Trophoblast cell (in vitro differentiated cells and primary cell): ENCODE measurements around the gene VWA5B1.

Experiments used
- DNase-seq, 2 donors: peaks; one replicate each; pipeline ENCODE4 v3.0.0-alpha.2; 2016
- H2AFZ ChIP-seq: 2 replicates; pipeline ENCODE4 v1.6.1; 2013; ENCODE audit warnings: low read length, moderate library complexity, mild to moderate bottlenecking; ENCODE audit not compliant: insufficient read depth, poor library complexity
- H2AK5ac ChIP-seq: 2 replicates; pipeline ENCODE4 v1.6.1; 2013; ENCODE audit warnings: mild to moderate bottlenecking, low read length
- H2BK120ac ChIP-seq: 2 replicates; pipeline ENCODE4 v1.6.1; 2013; ENCODE audit warnings: low read length, mild to moderate bottlenecking, moderate library complexity; ENCODE audit not compliant: insufficient read depth, poor library complexity
- H2BK12ac ChIP-seq: 2 replicates; pipeline ENCODE4 v1.6.1; 2013; ENCODE audit warnings: mild to moderate bottlenecking, low read length, moderate library complexity
- H2BK5ac ChIP-seq: 2 replicates; pipeline ENCODE4 v1.6.1; 2013; ENCODE audit warnings: low read length, low read depth, moderate library complexity, mild to moderate bottlenecking; ENCODE audit not compliant: poor library complexity
- H3K14ac ChIP-seq: 2 replicates; pipeline ENCODE4 v1.6.1; 2013; ENCODE audit warnings: mild to moderate bottlenecking, low read length
- H3K18ac ChIP-seq: 2 replicates; pipeline ENCODE4 v1.6.1; 2013; ENCODE audit warnings: mild to moderate bottlenecking, low read length
- H3K23ac ChIP-seq: 2 replicates; pipeline ENCODE4 v1.6.1; 2013; ENCODE audit warnings: low read length
- H3K27ac ChIP-seq: 2 replicates; pipeline ENCODE4 v1.5.1; 2013; ENCODE audit warnings: low read depth, mild to moderate bottlenecking, inconsistent platforms, low read length, moderate library complexity
- H3K27me3 ChIP-seq: 2 replicates; pipeline ENCODE4 v1.6.1; 2013; ENCODE audit warnings: inconsistent platforms, mild to moderate bottlenecking, low read length, moderate library complexity; ENCODE audit not compliant: insufficient read depth
- H3K36me3 ChIP-seq, 2 experiments: 1 replicate in 1 of 2; 2 replicates in 1 of 2; pipeline ENCODE4 v1.6.1; 2013; ENCODE audit warnings: low read length in 2 of 2, mild to moderate bottlenecking in 2 of 2, moderate library complexity in 1 of 2; ENCODE audit not compliant: insufficient read depth in 2 of 2, control insufficient read depth in 1 of 2
- H3K4ac ChIP-seq: 2 replicates; pipeline ENCODE4 v1.6.1; 2013; ENCODE audit warnings: low read depth, mild to moderate bottlenecking, low read length, moderate library complexity
- H3K4me1 ChIP-seq, 2 experiments: 1 replicate in 1 of 2; 2 replicates in 1 of 2; pipeline ENCODE4 v1.6.1; 2013; ENCODE audit warnings: low read length in 2 of 2, mild to moderate bottlenecking in 2 of 2, moderate library complexity in 1 of 2; ENCODE audit not compliant: insufficient read depth in 2 of 2, control insufficient read depth in 1 of 2
- H3K4me2 ChIP-seq: 2 replicates; pipeline ENCODE4 v1.6.1; 2013; ENCODE audit warnings: inconsistent platforms, mild to moderate bottlenecking, low read length, moderate library complexity
- H3K4me3 ChIP-seq: 2 replicates; pipeline ENCODE4 v1.5.1; 2013; ENCODE audit warnings: mild to moderate bottlenecking, low read depth, low read length, inconsistent platforms
- H3K79me1 ChIP-seq: one replicate; pipeline ENCODE4 v1.6.1; 2013; ENCODE audit warnings: low read length
- H3K79me2 ChIP-seq: 2 replicates; pipeline ENCODE4 v1.6.1; 2013; ENCODE audit warnings: low read length, mild to moderate bottlenecking; ENCODE audit not compliant: control insufficient read depth, insufficient read depth, poor library complexity
- H3K9ac ChIP-seq: 2 replicates; pipeline ENCODE4 v1.6.1; 2013; ENCODE audit warnings: mild to moderate bottlenecking, low read length
- H3K9me3 ChIP-seq: 2 replicates; pipeline ENCODE4 v1.6.1; 2013; ENCODE audit warnings: low read depth, mild to moderate bottlenecking, control low read depth, inconsistent platforms, low read length; ENCODE audit not compliant: insufficient read depth
- H4K12ac ChIP-seq: 2 replicates; pipeline ENCODE4 v1.6.1; 2013; ENCODE audit warnings: low read depth, mild to moderate bottlenecking, low read length, moderate library complexity
- H4K8ac ChIP-seq: 2 replicates; pipeline ENCODE4 v1.6.1; 2013; ENCODE audit warnings: low read depth, mild to moderate bottlenecking, low read length, moderate library complexity
- H4K91ac ChIP-seq: one replicate; pipeline ENCODE4 v1.6.1; 2013; ENCODE audit warnings: low read depth, mild to moderate bottlenecking, low read length, moderate library complexity
- WGBS: extraction: QIAGEN DNeasy Blood & Tissue Kit; methylation state at CpG from one replicate; pipeline ENCODE4 v1.1.7; 2013; ENCODE audit warnings: missing lambda C conversion rate; ENCODE audit not compliant: insufficient read length, insufficient coverage; ENCODE audit errors: extremely low coverage; 5-methylcytosine and 5-hydroxymethylcytosine counted together

The VWA5B1 gene

GRCh38 chr1:20250340-20250989 is 40.2 kb upstream of the VWA5B1 start:
- Histone ChIP-seq H3K4me1 (no peaks in the 10 kb centered on the region), H3K9me3 (peaks cover 4% of the 10 kb centered on the region), H3K27ac (no peak overlapping the region), H3K79me1 (no peaks in the 10 kb centered on the region), H3K14ac (no peak overlapping the region), H3K27me3 (no peaks in the 10 kb centered on the region), H2AFZ (no peak overlapping the region), H3K4me2 (no peak overlapping the region), H3K23ac (no peak overlapping the region), H4K91ac (no peak overlapping the region), H2BK5ac (no peak overlapping the region), H4K8ac (no peak overlapping the region), H3K36me3 (no peaks in the 10 kb centered on the region), H3K9ac (no peak overlapping the region), H2AK5ac (no peak overlapping the region), H3K4me3 (no peak overlapping the region), H3K18ac (no peak overlapping the region), H4K12ac (no peak overlapping the region), H3K4ac (no peak overlapping the region), H2BK12ac (no peak overlapping the region), H3K79me2 (no peaks in the 10 kb centered on the region), H2BK120ac (no peak overlapping the region)
- DNase-seq: no peak
- WGBS: no CpG with 5 or more reads among the region's 7 CpGs

- H4K8ac ChIP-seq: no peak overlapping the region
- no peak overlapping the region for H2BK12ac ChIP-seq
- H3K9ac ChIP-seq: no peak overlapping the region
- no peak overlapping the region for H2AK5ac ChIP-seq
- no peak overlapping the region for H3K27ac ChIP-seq
- H3K36me3 ChIP-seq: no peaks in the 10 kb centered on the region
- peaks cover 1% of the 10 kb centered on the region for H3K9me3 ChIP-seq
- no peak overlapping the region for H3K23ac ChIP-seq
- no peak overlapping the region for H2AFZ ChIP-seq
- H3K18ac ChIP-seq: no peak overlapping the region
- WGBS: no CpG with 5 or more reads among the region's 1 CpG
- DNase-seq: no peak
- no peak overlapping the region for H3K4ac ChIP-seq
- H3K4me3 ChIP-seq: no peak overlapping the region
- H3K4me1 ChIP-seq: no peaks in the 10 kb centered on the region
- no peaks in the 10 kb centered on the region for H3K79me1 ChIP-seq
- H4K12ac ChIP-seq: no peak overlapping the region
- no peak overlapping the region for H4K91ac ChIP-seq
- no peaks in the 10 kb centered on the region for H3K27me3 ChIP-seq
- H3K14ac ChIP-seq: no peak overlapping the region
- no peak overlapping the region for H2BK5ac ChIP-seq
- no peak overlapping the region for H2BK120ac ChIP-seq
- H3K4me2 ChIP-seq: no peak overlapping the region
- H3K79me2 ChIP-seq: no peaks in the 10 kb centered on the region
These were observed 38.1 kb upstream of the VWA5B1 start for GRCh38 chr1:20252587-20252986.

GRCh38 chr1:20255666-20256065 is 35.0 kb upstream of the VWA5B1 start:
- Histone ChIP-seq H2BK5ac (no peak overlapping the region), H4K8ac (no peak overlapping the region), H3K4ac (no peak overlapping the region), H2AK5ac (no peak overlapping the region), H2AFZ (no peak overlapping the region), H3K9me3 (peaks cover 1% of the 10 kb centered on the region), H4K12ac (no peak overlapping the region), H3K4me1 (no peaks in the 10 kb centered on the region), H3K14ac (no peak overlapping the region), H3K27me3 (no peaks in the 10 kb centered on the region), H3K23ac (no peak overlapping the region), H3K79me1 (no peaks in the 10 kb centered on the region), H2BK120ac (no peak overlapping the region), H3K4me2 (no peak overlapping the region), H3K18ac (no peak overlapping the region), H4K91ac (no peak overlapping the region), H3K4me3 (no peak overlapping the region), H3K27ac (no peak overlapping the region), H3K9ac (peak overlapping the region; percentile 1), H3K36me3 (no peaks in the 10 kb centered on the region), H3K79me2 (no peaks in the 10 kb centered on the region), H2BK12ac (no peak overlapping the region)
- peak; percentile 39 to 68 for DNase-seq
- WGBS: no CpG with 5 or more reads among the region's 7 CpGs

- no peak overlapping the region for H2BK120ac ChIP-seq
- no peak overlapping the region for H4K91ac ChIP-seq
- H2BK12ac ChIP-seq: no peak overlapping the region
- no peak overlapping the region for H3K27ac ChIP-seq
- no peak overlapping the region for H3K4me3 ChIP-seq
- no peaks in the 10 kb centered on the region for H3K9me3 ChIP-seq
- no peaks in the 10 kb centered on the region for H3K79me2 ChIP-seq
- no peak overlapping the region for H2BK5ac ChIP-seq
- no peak for DNase-seq
- no peak overlapping the region for H2AK5ac ChIP-seq
- no peak overlapping the region for H3K14ac ChIP-seq
- H4K12ac ChIP-seq: no peak overlapping the region
- no peaks in the 10 kb centered on the region for H3K79me1 ChIP-seq
- H3K9ac ChIP-seq: no peak overlapping the region
- H3K27me3 ChIP-seq: no peaks in the 10 kb centered on the region
- H4K8ac ChIP-seq: no peak overlapping the region
- no peak overlapping the region for H3K4me2 ChIP-seq
- no peaks in the 10 kb centered on the region for H3K4me1 ChIP-seq
- no CpG with 5 or more reads among the region's 3 CpGs for WGBS
- H3K36me3 ChIP-seq: no peaks in the 10 kb centered on the region
- H3K4ac ChIP-seq: no peak overlapping the region
- no peak overlapping the region for H2AFZ ChIP-seq
- H3K18ac ChIP-seq: no peak overlapping the region
- no peak overlapping the region for H3K23ac ChIP-seq
These were observed 31.0 kb upstream of the VWA5B1 start for GRCh38 chr1:20259646-20260045.
